ENCODE data around the gene COMMD1. TPM values are rescaled to one million over a fixed set of nuclear protein-coding genes. Genes with fewer than 3 reads are reported as not detected.
A peak's percentile ranks its signal among the peaks of the same experiment; 100 is the strongest.

Gene COMMD1
- total and polyA plus RNA-seq, 4 donors, result 43.1 to 73.0 (median 57.2) TPM

GRCh38 chr2:62050456-62051045 lies 145.1 kb downstream of the COMMD1 start:
- Histone ChIP-seq H3K9me3 (ENCODE audit: control insufficient read depth, insufficient read depth, low read length) (no peaks in the 10 kb centered on the region), H3K4me1 (ENCODE audit: control insufficient read depth, insufficient read depth, low read length) (no peaks in the 10 kb centered on the region), H3K27me3 (ENCODE audit: control insufficient read depth, insufficient read depth, low read length) (no peaks in the 10 kb centered on the region), H3K4me3 (ENCODE audit: low read depth, low read length) (no peak overlapping the region), H3K27ac (ENCODE audit: low read depth, low read length) (no peak overlapping the region), H3K36me3 (ENCODE audit: control insufficient read depth, insufficient read depth, low read length) (no peaks in the 10 kb centered on the region)
- WGBS (ENCODE audit: insufficient coverage), result no CpG with 5 or more reads among the region's 2 CpGs
- no peak for DNase-seq (ENCODE audit: low read depth in 4 of 6, low spot score in 6 of 6)

- Histone ChIP-seq H3K27me3 (ENCODE audit: control insufficient read depth, insufficient read depth, low read length) (no peaks in the 10 kb centered on the region), H3K9me3 (ENCODE audit: control insufficient read depth, insufficient read depth, low read length) (no peaks in the 10 kb centered on the region), H3K36me3 (ENCODE audit: control insufficient read depth, insufficient read depth, low read length) (no peaks in the 10 kb centered on the region), H3K4me1 (ENCODE audit: control insufficient read depth, insufficient read depth, low read length) (no peaks in the 10 kb centered on the region), H3K4me3 (ENCODE audit: low read depth, low read length) (no peak overlapping the region), H3K27ac (ENCODE audit: low read depth, low read length) (no peak overlapping the region)
- no CpG with 5 or more reads among the region's 4 CpGs for WGBS (ENCODE audit: insufficient coverage)
- DNase-seq (ENCODE audit: low read depth in 4 of 6, low spot score in 6 of 6), result no peak
Observed at GRCh38 chr2:62054029-62054791, 148.7 kb downstream of the COMMD1 start.

GRCh38 chr2:62054916-62055450 lies 149.5 kb downstream of the COMMD1 start:
- H3K27me3 ChIP-seq (ENCODE audit: control insufficient read depth, insufficient read depth, low read length), result no peaks in the 10 kb centered on the region
- no CpG with 5 or more reads among the region's 3 CpGs for WGBS (ENCODE audit: insufficient coverage)
- no peak overlapping the region for H3K27ac ChIP-seq (ENCODE audit: low read depth, low read length)
- no peak for DNase-seq (ENCODE audit: low read depth in 4 of 6, low spot score in 6 of 6)
- no peaks in the 10 kb centered on the region for H3K4me1 ChIP-seq (ENCODE audit: control insufficient read depth, insufficient read depth, low read length)
- no peak overlapping the region for H3K4me3 ChIP-seq (ENCODE audit: low read depth, low read length)
- no peaks in the 10 kb centered on the region for H3K36me3 ChIP-seq (ENCODE audit: control insufficient read depth, insufficient read depth, low read length)
- H3K9me3 ChIP-seq (ENCODE audit: control insufficient read depth, insufficient read depth, low read length), result no peaks in the 10 kb centered on the region

GRCh38 chr2:62055724-62056336 lies 150.4 kb downstream of the COMMD1 start:
- no peaks in the 10 kb centered on the region for H3K27me3 ChIP-seq (ENCODE audit: control insufficient read depth, insufficient read depth, low read length)
- no peak for DNase-seq (ENCODE audit: low read depth in 4 of 6, low spot score in 6 of 6)
- H3K4me3 ChIP-seq (ENCODE audit: low read depth, low read length), result no peak overlapping the region
- no peaks in the 10 kb centered on the region for H3K4me1 ChIP-seq (ENCODE audit: control insufficient read depth, insufficient read depth, low read length)
- no peaks in the 10 kb centered on the region for H3K36me3 ChIP-seq (ENCODE audit: control insufficient read depth, insufficient read depth, low read length)
- 75% methylated on average over 3 of the region's 3 CpGs for WGBS (ENCODE audit: insufficient coverage)
- H3K9me3 ChIP-seq (ENCODE audit: control insufficient read depth, insufficient read depth, low read length), result no peaks in the 10 kb centered on the region
- no peak overlapping the region for H3K27ac ChIP-seq (ENCODE audit: low read depth, low read length)

GRCh38 chr2:62056341-62056740 lies 150.9 kb downstream of the COMMD1 start:
- 91% methylated on average over 5 of the region's 5 CpGs for WGBS (ENCODE audit: insufficient coverage)
- Histone ChIP-seq H3K4me3 (ENCODE audit: low read depth, low read length) (no peak overlapping the region), H3K36me3 (ENCODE audit: control insufficient read depth, insufficient read depth, low read length) (no peaks in the 10 kb centered on the region), H3K4me1 (ENCODE audit: control insufficient read depth, insufficient read depth, low read length) (no peaks in the 10 kb centered on the region), H3K27me3 (ENCODE audit: control insufficient read depth, insufficient read depth, low read length) (no peaks in the 10 kb centered on the region), H3K9me3 (ENCODE audit: control insufficient read depth, insufficient read depth, low read length) (no peaks in the 10 kb centered on the region), H3K27ac (ENCODE audit: low read depth, low read length) (no peak overlapping the region)
- DNase-seq (ENCODE audit: low read depth in 4 of 6, low spot score in 6 of 6), result peak in 1 of 6 donors; percentile 64

GRCh38 chr2:62065243-62065642 lies 159.8 kb downstream of the COMMD1 start:
- Histone ChIP-seq H3K9me3 (ENCODE audit: control insufficient read depth, insufficient read depth, low read length) (no peaks in the 10 kb centered on the region), H3K4me1 (ENCODE audit: control insufficient read depth, insufficient read depth, low read length) (no peaks in the 10 kb centered on the region), H3K27ac (ENCODE audit: low read depth, low read length) (no peak overlapping the region), H3K36me3 (ENCODE audit: control insufficient read depth, insufficient read depth, low read length) (no peaks in the 10 kb centered on the region), H3K4me3 (ENCODE audit: low read depth, low read length) (no peak overlapping the region), H3K27me3 (ENCODE audit: control insufficient read depth, insufficient read depth, low read length) (no peaks in the 10 kb centered on the region)
- DNase-seq (ENCODE audit: low read depth in 4 of 6, low spot score in 6 of 6), result no peak

GRCh38 chr2:62071126-62071598 lies 165.7 kb downstream of the COMMD1 start:
- H3K4me3 ChIP-seq (ENCODE audit: low read depth, low read length), result no peak overlapping the region
- H3K4me1 ChIP-seq (ENCODE audit: control insufficient read depth, insufficient read depth, low read length), result no peaks in the 10 kb centered on the region
- WGBS (ENCODE audit: insufficient coverage), result 67% methylated on average over 1 of the region's 6 CpGs
- H3K27me3 ChIP-seq (ENCODE audit: control insufficient read depth, insufficient read depth, low read length), result no peaks in the 10 kb centered on the region
- H3K36me3 ChIP-seq (ENCODE audit: control insufficient read depth, insufficient read depth, low read length), result peaks cover 4% of the 10 kb centered on the region
- H3K9me3 ChIP-seq (ENCODE audit: control insufficient read depth, insufficient read depth, low read length), result peaks cover 7% of the 10 kb centered on the region
- no peak for DNase-seq (ENCODE audit: low read depth in 4 of 6, low spot score in 6 of 6)
- H3K27ac ChIP-seq (ENCODE audit: low read depth, low read length), result no peak overlapping the region

- 96% methylated on average over 7 of the region's 7 CpGs for WGBS (ENCODE audit: insufficient coverage)
- no peak for DNase-seq (ENCODE audit: low read depth in 4 of 6, low spot score in 6 of 6)
- Histone ChIP-seq H3K36me3 (ENCODE audit: control insufficient read depth, insufficient read depth, low read length) (peaks cover 4% of the 10 kb centered on the region), H3K27ac (ENCODE audit: low read depth, low read length) (no peak overlapping the region), H3K4me1 (ENCODE audit: control insufficient read depth, insufficient read depth, low read length) (no peaks in the 10 kb centered on the region), H3K9me3 (ENCODE audit: control insufficient read depth, insufficient read depth, low read length) (peaks cover 7% of the 10 kb centered on the region), H3K27me3 (ENCODE audit: control insufficient read depth, insufficient read depth, low read length) (no peaks in the 10 kb centered on the region), H3K4me3 (ENCODE audit: low read depth, low read length) (no peak overlapping the region)
Observed at GRCh38 chr2:62071760-62072680, 166.5 kb downstream of the COMMD1 start.

GRCh38 chr2:62074233-62074632 lies 168.8 kb downstream of the COMMD1 start:
- H3K27ac ChIP-seq (ENCODE audit: low read depth, low read length), result no peak overlapping the region
- H3K9me3 ChIP-seq (ENCODE audit: control insufficient read depth, insufficient read depth, low read length), result peaks cover 7% of the 10 kb centered on the region
- 33% methylated on average over 1 of the region's 2 CpGs for WGBS (ENCODE audit: insufficient coverage)
- H3K27me3 ChIP-seq (ENCODE audit: control insufficient read depth, insufficient read depth, low read length), result no peaks in the 10 kb centered on the region
- H3K36me3 ChIP-seq (ENCODE audit: control insufficient read depth, insufficient read depth, low read length), result peaks cover 4% of the 10 kb centered on the region
- peak in 1 of 6 donors; percentile 68 for DNase-seq (ENCODE audit: low read depth in 4 of 6, low spot score in 6 of 6)
- no peaks in the 10 kb centered on the region for H3K4me1 ChIP-seq (ENCODE audit: control insufficient read depth, insufficient read depth, low read length)
- H3K4me3 ChIP-seq (ENCODE audit: low read depth, low read length), result no peak overlapping the region

Measured in spinal cord (tissue), 10 donors.